HG03066 (cell line): ENCODE results near the gene FOXD3.

Experiments
- ATAC-seq: cut with Tn5 transposase; IDR thresholded peaks from one replicate; pipeline ENCODE4 v1.9.1; 2021; ENCODE audit warnings: low read depth; ENCODE audit not compliant: unreplicated experiment

FOXD3 gene

GRCh38 chr1:63320022-63320721 is 2.2 kb upstream of the FOXD3 start:
- ATAC-seq, result no peak

- no peak for ATAC-seq
Observed at GRCh38 chr1:63321066-63321784, 1.1 kb upstream of the FOXD3 start.

GRCh38 chr1:63321785-63322113 is 618 bp upstream of the FOXD3 start:
- ATAC-seq, result peak; percentile 22

GRCh38 chr1:63322944-63323864 is 837 bp downstream of the FOXD3 start:
- ATAC-seq, result no peak

GRCh38 chr1:63323865-63324778 is 1.8 kb downstream of the FOXD3 start:
- no peak for ATAC-seq

GRCh38 chr1:63324779-63325119 is 2.4 kb downstream of the FOXD3 start:
- no peak for ATAC-seq

GRCh38 chr1:63325279-63325985 is 3.1 kb downstream of the FOXD3 start:
- no peak for ATAC-seq

- ATAC-seq, result no peak
Observed at GRCh38 chr1:63326106-63326472, 3.7 kb downstream of the FOXD3 start.

GRCh38 chr1:63326473-63327380 is 4.4 kb downstream of the FOXD3 start:
- ATAC-seq, result no peak

GRCh38 chr1:63327417-63328054 is 5.2 kb downstream of the FOXD3 start:
- ATAC-seq, result no peak

- no peak for ATAC-seq
Observed at GRCh38 chr1:63328122-63328521, 5.8 kb downstream of the FOXD3 start.

- no peak for ATAC-seq
Observed at GRCh38 chr1:63328781-63329180, 6.4 kb downstream of the FOXD3 start.

- no peak for ATAC-seq
Observed at GRCh38 chr1:63329621-63330330, 7.4 kb downstream of the FOXD3 start.

GRCh38 chr1:63330331-63330916 is 8.1 kb downstream of the FOXD3 start:
- no peak for ATAC-seq

GRCh38 chr1:63342402-63342801 is 20.0 kb downstream of the FOXD3 start:
- ATAC-seq, result no peak

GRCh38 chr1:63343922-63344321 is 21.6 kb downstream of the FOXD3 start:
- ATAC-seq, result no peak

- ATAC-seq, result no peak
Observed at GRCh38 chr1:63350320-63350719, 28.0 kb downstream of the FOXD3 start.
